Fibroblast of the conjunctiva (primary cell): Measurements from ENCODE around the gene DENND4C.
"Not testable (repeated sequence)": the region's sequence is repeated elsewhere in the genome, so short reads cannot be mapped to it uniquely, and the experiment has no call there.

Experiments
- DNase-seq: peaks from one replicate; pipeline ENCODE4 v3.0.0-alpha.2; 2010; ENCODE audit warnings: low read depth

Gene DENND4C

DNA sequence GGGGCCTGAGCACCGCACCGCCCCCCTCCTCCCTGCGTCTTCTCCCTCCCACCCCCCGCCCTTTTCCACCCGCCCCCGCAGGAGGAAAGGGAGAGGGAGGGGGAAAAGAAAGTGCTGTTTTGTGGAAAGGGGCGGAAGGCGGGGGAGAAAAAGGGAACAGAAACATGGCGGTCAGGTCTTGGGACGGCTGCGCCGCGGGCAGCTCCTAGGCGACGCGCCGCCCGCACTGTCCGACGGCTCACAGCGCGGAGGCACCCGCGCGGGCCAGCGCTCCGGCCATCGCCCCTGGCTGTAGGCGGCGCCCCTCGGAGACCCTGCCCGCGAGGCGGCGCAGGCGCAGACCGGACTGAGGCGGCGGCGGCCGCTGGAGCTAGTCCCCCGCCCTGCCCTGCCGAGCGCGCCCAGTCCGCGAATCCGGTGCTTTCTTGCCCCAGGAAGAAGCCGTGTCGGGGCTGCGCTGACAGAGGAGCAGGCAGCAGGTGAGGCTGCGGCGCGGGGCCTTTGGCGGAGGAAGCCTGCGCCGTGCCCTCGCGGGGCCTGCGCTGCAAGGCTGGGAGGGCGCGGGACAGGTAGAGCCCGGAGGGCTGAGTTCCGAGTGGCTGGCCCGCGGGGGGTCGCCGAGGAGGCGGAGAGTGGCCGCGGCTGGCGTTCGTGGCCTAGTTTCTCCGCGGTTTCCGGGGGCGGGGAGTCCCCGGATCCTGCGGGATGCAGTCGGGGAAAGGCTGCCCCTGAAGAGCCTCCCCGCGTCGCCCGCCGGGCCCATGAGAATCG lies at the start of gene DENND4C:
DENND4C (plus strand) TSS at position 339 of the 771 bp plus-strand sequence. CDS start 45,482 bp downstream, outside the sequence.
- peak; percentile 63 for DNase-seq

DNA sequence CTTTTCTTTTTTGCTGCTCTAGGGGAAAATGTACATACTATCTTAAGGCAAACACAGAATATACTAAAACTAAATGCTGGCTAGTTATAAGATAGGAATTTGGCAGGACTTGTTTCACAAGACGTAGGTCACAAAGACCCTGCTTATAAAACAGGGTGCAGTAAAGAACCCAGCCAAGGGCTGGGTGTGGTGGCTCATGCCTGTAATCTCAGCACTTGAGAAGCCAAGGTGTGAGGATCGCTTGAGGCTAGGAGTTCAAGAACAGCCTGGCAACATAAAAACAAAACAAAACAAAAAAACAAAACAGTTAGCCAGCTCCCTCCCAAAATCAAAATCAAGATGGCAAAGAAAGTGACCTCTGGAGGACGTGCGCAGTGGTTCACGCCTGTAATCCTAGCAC lies 49.5 kb upstream of the DENND4C start:
- DNase-seq, result no peak

DNA sequence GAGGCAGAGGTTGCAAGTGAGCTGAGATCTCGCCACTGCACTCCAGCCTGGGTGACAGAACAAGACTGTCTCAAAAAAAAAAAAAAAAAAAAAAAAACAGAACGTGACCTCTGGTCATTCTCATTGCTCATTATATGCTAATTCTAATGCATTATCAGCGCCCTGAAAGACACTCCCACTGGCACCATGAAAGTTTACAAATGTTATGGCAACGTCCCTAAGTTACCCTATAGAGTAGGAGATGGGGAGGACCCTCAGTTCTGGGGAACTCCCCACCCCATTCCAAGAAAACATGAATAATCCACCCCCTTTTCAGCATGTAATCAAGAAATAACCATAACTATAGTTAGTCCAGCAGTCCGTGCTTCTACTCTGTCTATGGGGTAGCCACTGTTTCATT lies 48.9 kb upstream of the DENND4C start:
- DNase-seq, result no peak

- DNase-seq, result peak; percentile 91
These were observed 46.2 kb upstream of the DENND4C start for GRCh38 chr9:19184144-19184917.

GRCh38 chr9:19185191-19185590 lies 45.3 kb upstream of the DENND4C start:
- no peak for DNase-seq

DNA sequence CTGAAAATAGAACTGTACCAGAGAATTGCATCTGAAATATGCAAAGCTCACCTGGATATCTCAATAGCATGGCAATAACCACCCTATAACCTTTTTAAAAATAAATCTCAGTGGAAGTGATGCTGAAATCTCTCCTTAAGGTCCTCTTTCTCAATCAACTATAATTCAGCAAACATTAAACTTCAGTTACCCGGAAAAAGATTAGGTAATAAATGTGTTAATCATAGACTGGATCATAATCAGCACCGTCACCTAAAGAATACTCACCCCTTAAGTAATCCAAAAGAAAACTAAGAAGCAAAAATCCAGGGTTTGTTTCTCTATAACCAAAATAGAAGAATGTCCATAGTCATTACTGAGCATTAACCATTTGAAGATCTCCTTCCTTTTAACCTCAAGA lies 44.3 kb upstream of the DENND4C start:
- no peak for DNase-seq

- no peak for DNase-seq
These were observed 41.7 kb upstream of the DENND4C start for GRCh38 chr9:19188771-19189170.

DNA sequence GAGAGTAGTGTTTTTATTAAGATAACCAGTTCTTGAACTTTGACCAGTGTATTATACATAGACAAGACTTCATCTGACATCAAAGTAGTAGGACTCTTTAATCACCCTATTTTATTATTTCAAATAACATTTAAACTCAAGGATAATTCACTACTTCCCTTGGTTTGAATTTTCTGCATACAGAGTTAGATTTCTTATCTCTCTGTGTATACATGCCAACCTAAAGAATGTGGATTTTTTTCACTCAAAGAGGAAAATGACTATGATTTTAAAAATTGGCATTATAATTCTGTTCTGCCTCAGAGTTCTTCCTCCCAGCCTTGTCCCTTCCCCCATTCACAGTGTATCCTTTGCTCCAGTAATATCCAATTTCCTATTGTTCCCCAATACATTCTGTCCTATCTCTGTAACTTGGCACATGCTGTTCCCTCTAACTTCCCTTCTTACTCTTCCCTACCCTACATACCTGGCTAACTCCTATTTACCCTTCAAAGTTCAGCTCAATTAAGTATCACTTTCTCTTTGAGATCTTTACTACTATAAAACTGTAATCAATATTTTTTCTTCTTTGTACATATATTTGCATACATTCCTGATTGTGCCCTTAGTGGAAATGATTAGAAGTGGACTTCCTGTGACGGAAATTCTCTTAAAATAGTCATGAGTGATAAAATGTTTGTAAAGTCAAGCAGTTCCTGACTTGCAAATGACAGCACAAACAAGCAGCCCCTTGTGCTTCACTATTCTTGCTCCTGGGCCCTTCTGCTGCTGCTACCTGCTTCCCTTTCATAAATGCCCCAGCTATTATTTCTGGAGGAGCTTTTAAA lies 38.1 kb upstream of the DENND4C start:
- no peak for DNase-seq

- DNase-seq, result no peak
These were observed 37.5 kb upstream of the DENND4C start for GRCh38 chr9:19193029-19193324.

- not testable (repeated sequence) for DNase-seq
These were observed 37.0 kb upstream of the DENND4C start for GRCh38 chr9:19193358-19193973.

GRCh38 chr9:19198406-19198805 lies 32.1 kb upstream of the DENND4C start:
- no peak for DNase-seq

- no peak for DNase-seq
These were observed 31.5 kb upstream of the DENND4C start for GRCh38 chr9:19199012-19199411.

DNA sequence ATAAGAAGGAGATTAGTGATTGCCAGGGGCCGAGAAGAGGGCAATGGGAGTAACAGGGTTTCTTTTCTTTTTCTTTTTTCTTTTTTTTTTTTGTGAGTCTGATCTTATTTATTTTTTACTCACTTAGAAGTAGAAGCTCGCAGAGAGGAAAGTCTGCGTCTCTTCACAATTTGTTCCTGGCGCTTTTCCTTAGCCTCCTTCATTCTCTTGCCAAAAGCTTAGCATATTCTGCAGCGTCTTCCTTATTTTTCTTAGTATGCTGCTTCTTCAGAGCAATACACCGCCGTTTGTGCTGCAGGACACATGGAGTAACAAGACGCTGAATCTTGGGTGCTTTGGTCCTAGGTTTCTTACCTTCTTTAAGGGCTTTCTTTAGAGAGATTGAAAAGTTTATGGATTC lies 30.3 kb upstream of the DENND4C start:
- no peak for DNase-seq

DNA sequence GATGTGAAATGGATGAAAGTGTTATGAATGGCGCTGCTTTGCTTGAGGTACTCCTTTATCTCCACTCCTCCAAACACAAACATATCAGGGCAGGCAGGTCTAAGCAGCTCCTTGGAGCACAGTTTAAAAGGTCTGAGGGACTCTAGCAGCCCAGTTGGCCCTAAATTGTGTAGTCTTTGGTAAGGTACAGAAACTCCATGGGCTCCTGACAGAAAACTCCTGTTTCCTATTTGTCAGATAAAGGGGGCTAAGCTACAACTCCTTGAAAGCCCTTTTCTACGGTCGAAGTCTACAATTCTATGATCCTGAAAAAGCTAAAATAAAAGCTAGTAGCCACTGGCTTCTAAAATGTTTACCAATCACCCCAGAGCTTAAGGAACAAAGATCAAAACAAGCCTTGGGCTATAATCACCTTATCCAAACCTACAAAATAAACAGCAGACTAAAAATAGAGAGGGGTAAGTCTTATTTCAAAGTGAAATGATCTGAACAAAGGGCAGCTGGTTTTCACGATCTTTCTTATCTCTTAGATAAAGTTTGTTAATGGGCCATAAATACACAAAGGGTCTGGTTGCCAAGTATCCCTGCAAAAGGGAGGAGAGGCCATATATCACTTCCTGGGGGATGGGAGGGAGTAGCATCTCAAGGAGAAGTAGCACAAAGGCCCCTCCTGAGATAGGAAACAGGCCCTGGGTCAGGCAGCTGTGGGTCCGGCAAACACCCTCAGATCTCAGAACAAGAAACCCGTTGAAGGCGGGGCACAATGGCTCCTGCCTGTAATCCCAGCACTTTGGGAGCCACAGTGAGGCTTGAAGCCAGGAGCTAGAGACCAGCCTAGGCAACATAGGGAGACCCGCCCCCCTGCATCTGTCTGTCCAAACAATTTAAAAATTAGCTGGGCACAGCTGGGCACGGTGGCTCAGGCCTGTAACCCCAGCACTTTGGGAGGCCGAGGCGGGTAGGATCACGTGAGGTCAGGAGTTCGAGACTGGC lies 28.3 kb upstream of the DENND4C start:
- no peak for DNase-seq

DNA sequence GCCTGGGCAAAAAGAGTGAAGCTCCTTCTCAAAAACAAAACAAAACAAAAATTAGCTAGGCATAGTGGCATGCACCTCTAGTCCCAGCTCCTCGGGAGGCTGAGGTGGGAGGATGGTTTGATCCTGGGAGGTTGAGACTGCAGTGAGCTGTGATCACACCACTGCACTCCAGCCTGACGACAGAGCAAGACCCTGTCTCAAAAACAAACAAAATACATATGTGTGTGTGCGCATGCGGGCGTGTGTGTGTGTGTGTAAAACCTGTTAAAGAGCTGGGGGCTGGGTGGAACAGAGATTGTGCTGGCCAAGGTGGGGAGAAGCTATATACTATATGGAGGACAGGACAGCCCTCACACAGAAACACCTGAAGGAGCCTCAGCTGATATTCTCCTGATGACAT lies 27.4 kb upstream of the DENND4C start:
- no peak for DNase-seq

DNA sequence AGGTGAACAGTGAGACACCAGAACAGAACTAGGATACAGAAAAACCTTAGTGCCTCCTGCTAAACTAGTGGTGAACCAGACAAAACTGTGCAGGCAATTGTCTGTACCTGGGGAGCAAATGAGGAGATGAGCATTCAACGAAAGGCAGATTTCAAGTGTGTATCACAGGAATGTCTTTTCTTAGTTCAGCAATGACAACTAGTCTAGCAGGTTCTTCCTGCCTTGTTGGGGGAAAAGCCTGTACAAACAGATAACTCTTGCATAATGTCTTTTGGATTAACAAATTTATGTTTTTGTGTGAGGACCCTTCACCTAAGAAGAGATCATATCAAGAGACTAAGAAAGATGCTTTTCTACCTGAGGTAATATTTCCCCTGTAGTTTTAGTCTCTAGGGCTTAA lies 21.8 kb upstream of the DENND4C start:
- no peak for DNase-seq

DNA sequence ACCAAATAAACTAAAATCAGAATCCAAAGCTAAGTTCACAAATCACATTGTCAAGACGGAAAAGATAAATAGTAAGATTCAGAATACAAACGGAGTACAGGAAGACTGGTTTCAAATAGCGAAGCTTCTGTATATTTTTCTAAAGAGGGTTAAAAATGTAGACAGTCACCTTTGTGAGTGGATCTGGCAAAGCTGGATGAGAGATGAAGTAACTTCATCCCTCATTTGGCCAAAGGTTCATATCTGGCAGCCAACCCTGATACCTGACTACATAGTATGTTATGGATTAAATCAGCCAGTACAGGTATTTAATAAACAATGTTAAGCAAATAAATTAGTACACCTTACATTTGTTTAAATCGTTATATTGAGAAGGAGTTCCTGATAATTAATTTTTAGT lies 21.3 kb upstream of the DENND4C start:
- DNase-seq, result no peak

- DNase-seq, result no peak
These were observed 16.7 kb upstream of the DENND4C start for GRCh38 chr9:19213823-19214222.

DNA sequence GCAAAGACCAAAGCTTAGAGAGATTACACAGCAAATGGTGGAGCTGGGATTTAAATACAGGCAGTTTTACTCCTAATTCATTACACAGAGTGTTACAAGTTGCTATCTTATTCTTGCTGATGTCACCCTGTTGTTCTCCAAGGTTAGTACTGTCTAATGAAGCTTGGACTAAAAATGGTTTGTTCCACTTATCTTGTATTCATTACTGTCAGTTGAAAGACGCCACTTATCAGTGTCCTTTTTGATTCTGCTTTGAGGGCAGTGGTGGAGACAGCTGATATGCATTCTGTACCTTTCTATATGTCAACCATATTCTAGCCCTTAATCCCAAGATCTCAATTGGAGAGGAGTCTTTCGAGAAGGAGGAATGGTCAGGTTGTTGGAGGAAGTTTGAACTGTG lies 14.0 kb upstream of the DENND4C start:
- no peak for DNase-seq

DNA sequence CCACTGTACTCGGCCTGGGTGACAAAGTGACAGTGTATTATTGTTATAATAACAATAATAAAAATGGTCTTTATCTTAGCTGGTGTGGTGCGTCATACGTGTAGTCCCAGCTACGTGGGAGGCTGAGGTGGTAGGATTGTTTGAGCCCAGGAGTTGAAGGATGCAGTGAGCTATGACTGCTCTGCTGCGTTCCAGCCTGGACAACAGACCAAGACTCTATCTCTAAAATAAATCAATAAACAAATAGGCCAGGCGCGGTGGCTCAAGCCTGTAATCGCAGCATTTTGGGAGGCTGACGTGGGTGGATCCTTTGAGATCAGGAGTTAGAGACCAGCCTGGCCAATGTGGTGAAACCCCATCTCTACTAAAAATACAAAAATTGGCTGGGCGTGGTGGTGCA lies 9.2 kb upstream of the DENND4C start:
- DNase-seq, result no peak

DNA sequence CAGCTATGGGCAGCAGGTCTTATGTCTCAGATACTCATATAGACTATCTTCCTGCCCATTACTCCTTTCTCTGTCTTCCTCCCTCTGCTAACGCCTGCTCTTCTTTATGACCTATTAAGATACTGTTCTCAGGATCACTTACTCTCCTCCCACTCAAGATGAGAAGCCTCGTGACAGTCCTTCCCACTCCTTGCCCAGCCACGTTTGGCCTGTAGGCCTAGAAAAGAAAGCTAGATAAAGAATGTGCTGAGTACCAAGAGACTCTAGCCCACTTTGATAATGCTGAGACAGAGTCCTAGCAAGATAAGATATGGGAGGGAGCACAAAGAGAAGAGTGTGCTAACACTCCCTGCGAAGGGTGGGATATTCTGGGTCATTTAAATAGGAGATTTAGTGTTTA lies 6.8 kb upstream of the DENND4C start:
- no peak for DNase-seq
